GM11168 (cell line): ENCODE results near the gene APLP2.

ENCODE experiments used
- in situ Hi-C: fragments of 300-500 bp; cut with MboI; formaldehyde crosslinking; loops from one replicate; pipeline ENCODE4 v1.12.0; 2022; ENCODE audit warnings: low sequenced_read_pairs; ENCODE audit not compliant: unreplicated experiment

Gene APLP2

GRCh38 chr11:130139401-130139800 lies 69.7 kb downstream of the APLP2 start:
- in situ Hi-C loops = no loop called here

- in situ Hi-C loops = no loop called here
Observed at GRCh38 chr11:130141561-130142341, 72.1 kb downstream of the APLP2 start.

- in situ Hi-C loops = no loop called here
Observed at GRCh38 chr11:130144141-130144540, 74.4 kb downstream of the APLP2 start.

- in situ Hi-C loops = no loop called here
Observed at GRCh38 chr11:130144861-130145281, 75.2 kb downstream of the APLP2 start.

- in situ Hi-C loops = no loop called here
Observed at GRCh38 chr11:130145311-130145812, 75.7 kb downstream of the APLP2 start.

GRCh38 chr11:130145975-130146776 lies 76.5 kb downstream of the APLP2 start:
- in situ Hi-C loops = no loop called here

- in situ Hi-C loops = no loop called here
Observed at GRCh38 chr11:130146796-130147195, 77.1 kb downstream of the APLP2 start.

- in situ Hi-C loops = no loop called here
Observed at GRCh38 chr11:130148796-130149326, 79.2 kb downstream of the APLP2 start.

GRCh38 chr11:130150790-130151189 lies 81.1 kb downstream of the APLP2 start:
- in situ Hi-C loops = no loop called here

- in situ Hi-C loops = no loop called here
Observed at GRCh38 chr11:130151196-130151595, 81.5 kb downstream of the APLP2 start.

GRCh38 chr11:130156108-130157022 lies 86.7 kb downstream of the APLP2 start:
- in situ Hi-C loops = no loop called here

GRCh38 chr11:130157101-130157500 lies 87.4 kb downstream of the APLP2 start:
- in situ Hi-C loops = no loop called here

GRCh38 chr11:130157840-130158239 lies 88.1 kb downstream of the APLP2 start:
- in situ Hi-C loops = no loop called here

GRCh38 chr11:130159139-130159538 lies 89.4 kb downstream of the APLP2 start:
- in situ Hi-C loops = no loop called here

GRCh38 chr11:130159657-130160497 lies 90.2 kb downstream of the APLP2 start, which contains the start of gene ST14:
Gene ST14, plus strand, starts transcription at chr11:130159782. Its CDS starts 198 bp downstream, at chr11:130159980.
- in situ Hi-C loops = no loop called here

- in situ Hi-C loops = no loop called here
Observed at GRCh38 chr11:130160498-130161155, 90.9 kb downstream of the APLP2 start.

- in situ Hi-C loops = no loop called here
Observed at GRCh38 chr11:130161441-130162145, 91.9 kb downstream of the APLP2 start.

- in situ Hi-C loops = no loop called here
Observed at GRCh38 chr11:130162733-130163132, 93.0 kb downstream of the APLP2 start.
